Measurements from ENCODE around the gene FBXL3.
A peak's percentile ranks its signal among the peaks of the same experiment; 100 is the strongest.
"Not testable (repeated sequence)": the region's sequence is repeated elsewhere in the genome, so short reads cannot be mapped to it uniquely, and the experiment has no call there.

The FBXL3 gene

GRCh38 chr13:77026255-77026860 lies 601 bp downstream of the FBXL3 start:
- DNase-seq (ENCODE audit: low spot score) = peak; percentile 79

- no peak for DNase-seq (ENCODE audit: low spot score)
Measured at GRCh38 chr13:77022341-77022740, 4.6 kb downstream of the FBXL3 start.

GRCh38 chr13:77019756-77020155 lies 7.2 kb downstream of the FBXL3 start:
- no peak for DNase-seq (ENCODE audit: low spot score)

- no peak for DNase-seq (ENCODE audit: low spot score)
Measured at GRCh38 chr13:77016888-77017623, 9.9 kb downstream of the FBXL3 start.

- no peak for DNase-seq (ENCODE audit: low spot score)
Measured at GRCh38 chr13:77016251-77016812, 10.6 kb downstream of the FBXL3 start.

- DNase-seq (ENCODE audit: low spot score) = no peak
Measured at GRCh38 chr13:77014906-77015685, 11.9 kb downstream of the FBXL3 start.

- no peak for DNase-seq (ENCODE audit: low spot score)
Measured at GRCh38 chr13:77013853-77014542, 13.0 kb downstream of the FBXL3 start.

- DNase-seq (ENCODE audit: low spot score) = not testable (repeated sequence)
Measured at GRCh38 chr13:77009719-77010118, 17.2 kb downstream of the FBXL3 start.

GRCh38 chr13:77009011-77009410 lies 17.9 kb downstream of the FBXL3 start:
- peak; percentile 36 for DNase-seq (ENCODE audit: low spot score)

GRCh38 chr13:77008337-77008736 lies 18.6 kb downstream of the FBXL3 start:
- not testable (repeated sequence) for DNase-seq (ENCODE audit: low spot score)

- peak; percentile 10 for DNase-seq (ENCODE audit: low spot score)
Measured at GRCh38 chr13:77002590-77003190, 24.3 kb downstream of the FBXL3 start.

GRCh38 chr13:77001963-77002587 lies 24.9 kb downstream of the FBXL3 start:
- no peak for DNase-seq (ENCODE audit: low spot score)

- DNase-seq (ENCODE audit: low spot score) = no peak
Measured at GRCh38 chr13:77001540-77001939, 25.4 kb downstream of the FBXL3 start.

GRCh38 chr13:77000475-77000874 lies 26.5 kb downstream of the FBXL3 start:
- no peak for DNase-seq (ENCODE audit: low spot score)

- DNase-seq (ENCODE audit: low spot score) = no peak
Measured at GRCh38 chr13:76994281-76994680, 32.7 kb downstream of the FBXL3 start.

- no peak for DNase-seq (ENCODE audit: low spot score)
Measured at GRCh38 chr13:76993473-76993872, 33.5 kb downstream of the FBXL3 start.

- DNase-seq (ENCODE audit: low spot score) = no peak
Measured at GRCh38 chr13:76993021-76993420, 33.9 kb downstream of the FBXL3 start.

GRCh38 chr13:76992548-76993001 lies 34.4 kb downstream of the FBXL3 start:
- peak; percentile 23 for DNase-seq (ENCODE audit: low spot score)

- peak; percentile 94 for DNase-seq (ENCODE audit: low spot score)
Measured at GRCh38 chr13:76991796-76992547, 35.0 kb downstream of the FBXL3 start, which contains the start of gene CLN5. Gene CLN5 (plus strand): TSS chr13:76992081. CDS start chr13:76992099, 18 bp downstream.

GRCh38 chr13:76991432-76991795 lies 35.5 kb downstream of the FBXL3 start:
- peak; percentile 87 for DNase-seq (ENCODE audit: low spot score)
